ENCODE measurements around the gene LILRB4.
"Not testable (repeated sequence)": the region's sequence is repeated elsewhere in the genome, so short reads cannot be mapped to it uniquely, and the experiment has no call there.

Gene LILRB4

DNA sequence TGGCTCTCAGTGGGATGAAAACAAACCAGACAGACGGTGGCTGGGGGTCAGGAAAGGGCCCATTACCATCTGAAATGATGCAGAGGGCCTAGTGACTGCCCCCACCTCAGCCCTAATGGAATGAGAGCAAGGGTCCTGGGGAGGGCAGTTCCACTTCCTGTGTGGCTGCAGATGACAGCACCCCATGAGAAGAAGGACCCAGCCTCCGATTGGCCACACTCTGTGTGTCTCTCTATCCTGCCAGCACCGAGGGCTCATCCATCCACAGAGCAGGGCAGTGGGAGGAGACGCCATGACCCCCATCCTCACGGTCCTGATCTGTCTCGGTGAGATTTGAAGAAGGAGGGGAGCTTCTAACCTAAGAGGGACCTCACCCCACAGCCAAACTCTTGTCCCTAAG, 32.0 kb upstream of the LILRB4 start:
- H3K4me3 ChIP-seq (ENCODE audit: low read depth, low read length): no peak overlapping the region
- peaks cover 39% of the 10 kb centered on the region; the same call in 1 of the 2 replicates for H3K9me3 ChIP-seq (ENCODE audit: control insufficient read depth, insufficient read depth, low read depth, low read length)

DNA sequence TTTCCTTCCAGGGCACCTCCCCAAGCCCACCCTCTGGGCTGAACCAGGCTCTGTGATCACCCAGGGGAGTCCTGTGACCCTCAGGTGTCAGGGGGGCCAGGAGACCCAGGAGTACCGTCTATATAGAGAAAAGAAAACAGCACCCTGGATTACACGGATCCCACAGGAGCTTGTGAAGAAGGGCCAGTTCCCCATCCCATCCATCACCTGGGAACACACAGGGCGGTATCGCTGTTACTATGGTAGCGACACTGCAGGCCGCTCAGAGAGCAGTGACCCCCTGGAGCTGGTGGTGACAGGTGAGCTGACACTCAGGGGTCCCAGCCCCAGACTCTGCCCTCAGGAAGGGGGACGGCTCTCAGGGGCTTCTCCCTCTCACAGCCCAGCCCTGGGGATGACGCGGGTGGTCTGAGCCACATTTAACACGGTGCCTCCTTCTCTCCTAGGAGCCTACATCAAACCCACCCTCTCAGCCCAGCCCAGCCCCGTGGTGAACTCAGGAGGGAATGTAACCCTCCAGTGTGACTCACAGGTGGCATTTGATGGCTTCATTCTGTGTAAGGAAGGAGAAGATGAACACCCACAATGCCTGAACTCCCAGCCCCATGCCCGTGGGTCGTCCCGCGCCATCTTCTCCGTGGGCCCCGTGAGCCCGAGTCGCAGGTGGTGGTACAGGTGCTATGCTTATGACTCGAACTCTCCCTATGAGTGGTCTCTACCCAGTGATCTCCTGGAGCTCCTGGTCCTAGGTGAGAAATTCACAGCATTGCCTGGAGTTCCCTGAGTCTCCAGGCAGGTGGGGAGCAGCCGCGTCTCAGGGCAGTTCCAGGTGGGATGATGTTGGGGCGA, 31.1 kb upstream of the LILRB4 start:
- not testable (repeated sequence) for H3K27ac ChIP-seq (ENCODE audit: low read depth, low read length); H3K27me3 ChIP-seq (ENCODE audit: control insufficient read depth, insufficient read depth, low read length); H3K9ac ChIP-seq (ENCODE audit: low read length); H3K4me1 ChIP-seq (ENCODE audit: control insufficient read depth, insufficient read depth, low read length); H3K36me3 ChIP-seq (ENCODE audit: control insufficient read depth, insufficient read depth, low read length); H3K4me3 ChIP-seq (ENCODE audit: low read depth, low read length)
- H3K9me3 ChIP-seq (ENCODE audit: control insufficient read depth, insufficient read depth, low read depth, low read length): peaks cover 37% of the 10 kb centered on the region; the same call in 1 of the 2 replicates

More for the DNA sequence above, 32.0 kb upstream of the LILRB4 start:
- Histone ChIP-seq H3K36me3 (ENCODE audit: control insufficient read depth, insufficient read depth, low read length) (no peaks in the 10 kb centered on the region), H3K9ac (ENCODE audit: low read length) (no peak overlapping the region), H3K4me1 (ENCODE audit: control insufficient read depth, insufficient read depth, low read length) (0 out of 2 replicates have a peak, but pooled peaks cover 3% of the 10 kb centered on the region), H3K27ac (ENCODE audit: low read depth, low read length) (no peak overlapping the region), H3K27me3 (ENCODE audit: control insufficient read depth, insufficient read depth, low read length) (peaks cover 3% of the 10 kb centered on the region; the same call in 1 of the 2 replicates)

DNA sequence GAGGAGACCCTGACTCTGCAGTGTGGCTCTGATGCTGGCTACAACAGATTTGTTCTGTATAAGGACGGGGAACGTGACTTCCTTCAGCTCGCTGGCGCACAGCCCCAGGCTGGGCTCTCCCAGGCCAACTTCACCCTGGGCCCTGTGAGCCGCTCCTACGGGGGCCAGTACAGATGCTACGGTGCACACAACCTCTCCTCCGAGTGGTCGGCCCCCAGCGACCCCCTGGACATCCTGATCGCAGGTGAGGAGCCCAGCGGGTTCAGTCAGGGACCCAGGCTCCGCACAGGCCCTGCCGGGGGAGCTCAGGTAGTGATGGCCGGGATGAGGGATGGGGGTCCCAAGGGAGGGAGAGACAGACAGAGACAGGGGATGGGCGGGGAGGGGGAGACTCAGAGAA, 30.3 kb upstream of the LILRB4 start:
- not testable (repeated sequence) for H3K27ac ChIP-seq (ENCODE audit: low read depth, low read length); H3K4me3 ChIP-seq (ENCODE audit: low read depth, low read length); H3K9ac ChIP-seq (ENCODE audit: low read length); H3K27me3 ChIP-seq (ENCODE audit: control insufficient read depth, insufficient read depth, low read length); H3K4me1 ChIP-seq (ENCODE audit: control insufficient read depth, insufficient read depth, low read length); H3K36me3 ChIP-seq (ENCODE audit: control insufficient read depth, insufficient read depth, low read length)
- H3K9me3 ChIP-seq (ENCODE audit: control insufficient read depth, insufficient read depth, low read depth, low read length): peaks cover 30% of the 10 kb centered on the region; the same call in 1 of the 2 replicates

DNA sequence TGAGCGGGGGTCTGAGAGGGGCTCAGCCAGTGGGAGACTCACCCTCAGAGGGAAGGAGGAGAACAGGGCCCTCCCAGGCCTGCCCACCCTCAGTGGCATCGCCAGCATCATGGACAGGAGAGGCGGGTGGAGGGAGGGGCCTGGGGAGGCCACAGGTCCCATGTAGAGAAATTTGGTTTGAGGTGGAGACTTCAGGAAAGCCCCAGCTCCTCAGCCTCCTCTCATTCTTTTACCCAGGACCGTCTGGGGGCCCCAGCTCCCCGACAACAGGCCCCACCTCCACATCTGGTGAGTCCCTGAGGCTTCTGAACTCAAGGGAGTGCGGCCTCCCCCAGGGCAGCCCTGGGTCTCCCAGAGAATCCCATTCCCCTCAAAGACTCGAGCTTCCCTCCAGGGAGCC, 29.4 kb upstream of the LILRB4 start:
- Histone ChIP-seq H3K9me3 (ENCODE audit: control insufficient read depth, insufficient read depth, low read depth, low read length) (peaks cover 24% of the 10 kb centered on the region; the same call in 1 of the 2 replicates), H3K4me3 (ENCODE audit: low read depth, low read length) (no peak overlapping the region), H3K9ac (ENCODE audit: low read length) (no peak overlapping the region)

DNA sequence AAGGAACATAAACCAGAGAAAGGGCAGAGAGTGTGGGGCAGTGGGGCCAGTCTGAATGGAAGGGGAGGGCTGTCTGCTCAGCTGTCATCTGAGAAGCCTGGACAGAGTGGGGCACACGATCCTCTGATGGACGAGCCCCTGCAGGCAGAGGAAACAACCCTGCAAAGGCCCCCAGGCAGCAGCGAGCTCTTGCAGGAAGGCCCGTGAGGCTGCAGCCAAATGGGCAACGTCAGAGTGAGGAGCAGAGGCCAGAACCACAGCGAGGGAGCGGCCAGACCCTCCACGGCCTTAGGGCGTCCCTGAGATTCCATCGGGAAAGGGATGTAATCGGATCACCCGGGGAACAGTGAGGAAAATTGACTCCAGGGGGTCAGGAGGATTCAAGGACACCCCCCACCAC, 26.7 kb upstream of the LILRB4 start:
- H3K4me3 ChIP-seq (ENCODE audit: low read depth, low read length); H3K9me3 ChIP-seq (ENCODE audit: control insufficient read depth, insufficient read depth, low read depth, low read length); H3K27me3 ChIP-seq (ENCODE audit: control insufficient read depth, insufficient read depth, low read length); H3K4me1 ChIP-seq (ENCODE audit: control insufficient read depth, insufficient read depth, low read length); H3K9ac ChIP-seq (ENCODE audit: low read length); H3K36me3 ChIP-seq (ENCODE audit: control insufficient read depth, insufficient read depth, low read length); H3K27ac ChIP-seq (ENCODE audit: low read depth, low read length): not testable (repeated sequence)

More for the DNA sequence above, 29.4 kb upstream of the LILRB4 start:
- H3K27ac ChIP-seq (ENCODE audit: low read depth, low read length): no peak overlapping the region
- no peaks in the 10 kb centered on the region for H3K36me3 ChIP-seq (ENCODE audit: control insufficient read depth, insufficient read depth, low read length)
- H3K4me1 ChIP-seq (ENCODE audit: control insufficient read depth, insufficient read depth, low read length): 0 out of 2 replicates have a peak, but pooled peaks cover 3% of the 10 kb centered on the region
- H3K27me3 ChIP-seq (ENCODE audit: control insufficient read depth, insufficient read depth, low read length): peaks cover 3% of the 10 kb centered on the region; the same call in 1 of the 2 replicates

DNA sequence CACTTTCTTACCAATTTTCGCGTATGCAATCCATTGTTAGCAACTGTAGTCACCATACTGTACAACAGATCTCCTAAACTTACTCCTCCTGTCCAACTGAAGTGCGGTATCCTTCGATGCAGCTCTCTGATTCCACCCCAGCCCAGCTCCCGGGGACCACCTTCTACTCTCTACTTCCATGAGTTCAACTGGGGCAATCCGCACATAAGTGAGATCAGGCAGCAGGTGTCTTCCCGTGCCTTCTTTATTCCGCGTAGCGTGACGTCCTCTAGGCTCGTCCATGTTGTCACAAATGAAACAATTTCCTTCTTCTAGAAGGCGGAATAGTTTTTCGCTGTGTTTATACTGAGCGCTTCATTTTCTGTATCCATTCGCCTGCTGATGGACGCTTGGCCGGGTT, 24.1 kb upstream of the LILRB4 start:
- Histone ChIP-seq H3K36me3 (ENCODE audit: control insufficient read depth, insufficient read depth, low read length) (no peaks in the 10 kb centered on the region), H3K4me3 (ENCODE audit: low read depth, low read length) (no peak overlapping the region), H3K4me1 (ENCODE audit: control insufficient read depth, insufficient read depth, low read length) (no peaks in the 10 kb centered on the region)

DNA sequence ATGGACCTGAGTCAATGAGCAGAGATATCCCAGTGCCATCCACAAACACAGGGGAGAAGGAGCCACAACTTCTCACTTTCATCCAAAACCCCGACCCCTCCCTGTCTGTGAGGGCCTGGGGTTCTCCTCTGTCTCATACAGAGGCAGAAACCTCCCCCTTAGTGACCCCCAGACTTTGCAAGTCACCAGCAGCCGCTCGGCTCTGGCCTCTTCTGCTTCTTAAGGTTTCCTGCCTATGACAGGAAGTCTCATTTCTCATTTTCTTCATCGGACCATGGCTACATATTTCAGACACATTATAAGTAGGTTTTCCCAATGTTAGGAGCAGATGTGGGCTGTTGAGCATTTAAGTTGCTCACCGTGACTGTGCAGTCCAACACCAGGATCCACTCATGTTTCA, 19.8 kb upstream of the LILRB4 start:
- H3K27me3 ChIP-seq (ENCODE audit: control insufficient read depth, insufficient read depth, low read length); H3K9ac ChIP-seq (ENCODE audit: low read length); H3K4me1 ChIP-seq (ENCODE audit: control insufficient read depth, insufficient read depth, low read length); H3K4me3 ChIP-seq (ENCODE audit: low read depth, low read length); H3K27ac ChIP-seq (ENCODE audit: low read depth, low read length); H3K36me3 ChIP-seq (ENCODE audit: control insufficient read depth, insufficient read depth, low read length): not testable (repeated sequence)
- peaks cover 12% of the 10 kb centered on the region; the same call in 1 of the 2 replicates for H3K9me3 ChIP-seq (ENCODE audit: control insufficient read depth, insufficient read depth, low read depth, low read length)

More for the DNA sequence above, 24.1 kb upstream of the LILRB4 start:
- H3K9me3 ChIP-seq (ENCODE audit: control insufficient read depth, insufficient read depth, low read depth, low read length): peaks cover 4% of the 10 kb centered on the region; the same call in 1 of the 2 replicates
- no peaks in the 10 kb centered on the region; the same call in 1 of the 2 replicates for H3K27me3 ChIP-seq (ENCODE audit: control insufficient read depth, insufficient read depth, low read length)
- no peak overlapping the region for H3K27ac ChIP-seq (ENCODE audit: low read depth, low read length)
- no peak overlapping the region for H3K9ac ChIP-seq (ENCODE audit: low read length)

DNA sequence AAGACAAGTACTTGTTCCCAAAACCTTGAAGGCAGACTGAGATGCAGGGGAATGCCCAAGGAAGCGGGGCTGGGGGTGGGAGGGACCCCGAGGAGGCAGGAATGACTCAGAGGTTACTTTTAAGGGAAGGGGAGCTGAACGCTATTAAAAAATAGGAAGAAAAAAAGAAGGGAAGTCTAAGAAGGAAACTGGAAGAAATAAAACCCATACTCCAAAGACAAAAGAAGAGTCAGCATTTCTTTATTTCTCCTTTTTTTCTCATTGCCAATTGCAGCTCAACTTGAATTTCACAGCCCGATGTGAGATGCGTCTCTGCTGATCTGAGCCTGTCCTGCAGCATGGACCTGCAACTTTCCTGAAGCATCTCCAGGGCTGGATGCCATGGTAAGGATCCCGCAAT, 19.2 kb upstream of the LILRB4 start:
- H3K4me1 ChIP-seq (ENCODE audit: control insufficient read depth, insufficient read depth, low read length); H3K4me3 ChIP-seq (ENCODE audit: low read depth, low read length); H3K9ac ChIP-seq (ENCODE audit: low read length): not testable (repeated sequence)

DNA sequence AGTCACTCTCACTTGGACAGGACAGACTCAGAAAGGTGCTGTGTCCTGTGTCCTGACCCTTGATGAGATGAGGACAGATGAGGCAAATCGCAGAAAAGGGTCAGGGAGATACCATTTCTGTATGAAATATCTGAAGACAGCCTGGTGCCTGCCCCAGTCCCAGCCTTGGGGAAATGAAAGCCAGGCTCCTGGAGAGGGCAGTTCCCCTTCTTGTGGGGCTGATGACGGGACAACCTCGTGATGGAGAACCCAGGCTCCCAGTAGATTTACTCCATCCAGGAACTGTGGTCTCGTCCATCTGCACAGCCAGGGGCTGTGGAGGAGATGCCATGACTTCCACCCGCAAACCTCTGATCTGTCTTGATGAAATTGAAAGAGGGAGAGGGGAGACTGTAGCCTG, 18.7 kb upstream of the LILRB4 start:
- Histone ChIP-seq H3K4me3 (ENCODE audit: low read depth, low read length) (no peak overlapping the region), H3K4me1 (ENCODE audit: control insufficient read depth, insufficient read depth, low read length) (no peaks in the 10 kb centered on the region), H3K27me3 (ENCODE audit: control insufficient read depth, insufficient read depth, low read length) (peaks cover 2% of the 10 kb centered on the region; the same call in 1 of the 2 replicates), H3K36me3 (ENCODE audit: control insufficient read depth, insufficient read depth, low read length) (no peaks in the 10 kb centered on the region), H3K9ac (ENCODE audit: low read length) (no peak overlapping the region), H3K9me3 (ENCODE audit: control insufficient read depth, insufficient read depth, low read depth, low read length) (peaks cover 15% of the 10 kb centered on the region; the same call in 1 of the 2 replicates), H3K27ac (ENCODE audit: low read depth, low read length) (no peak overlapping the region)

More for the DNA sequence above, 19.2 kb upstream of the LILRB4 start:
- H3K27me3 ChIP-seq (ENCODE audit: control insufficient read depth, insufficient read depth, low read length); H3K36me3 ChIP-seq (ENCODE audit: control insufficient read depth, insufficient read depth, low read length); H3K27ac ChIP-seq (ENCODE audit: low read depth, low read length): not testable (repeated sequence)
- peaks cover 17% of the 10 kb centered on the region; the same call in 1 of the 2 replicates for H3K9me3 ChIP-seq (ENCODE audit: control insufficient read depth, insufficient read depth, low read depth, low read length)

DNA sequence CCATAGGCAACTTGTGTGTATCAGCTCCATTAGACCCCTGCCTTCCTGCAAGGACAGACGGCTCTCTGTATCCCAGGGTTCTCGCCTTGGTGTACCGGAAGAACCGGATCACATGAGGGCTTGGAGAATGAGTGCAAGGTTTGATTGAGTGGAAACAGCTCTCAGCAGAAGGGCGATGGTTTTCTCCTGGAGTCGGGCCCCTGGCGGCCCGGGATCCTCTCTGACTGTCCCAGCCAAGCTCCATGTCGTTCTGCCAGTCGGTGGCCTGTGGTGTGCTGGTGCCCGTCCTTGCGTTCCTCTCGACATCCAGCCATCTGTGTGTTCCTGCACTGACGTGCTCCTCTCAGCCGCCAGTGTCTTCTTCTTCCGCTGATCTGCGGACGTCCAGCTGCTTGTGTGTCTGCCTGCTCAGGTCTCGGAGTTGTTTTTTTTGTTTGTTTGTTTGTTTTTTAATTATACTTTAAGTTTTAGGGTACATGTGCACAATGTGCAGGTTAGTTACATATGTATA, 16.4 kb upstream of the LILRB4 start:
- Histone ChIP-seq H3K9ac (ENCODE audit: low read length) (no peak overlapping the region), H3K27me3 (ENCODE audit: control insufficient read depth, insufficient read depth, low read length) (peaks cover 2% of the 10 kb centered on the region; the same call in 1 of the 2 replicates), H3K4me3 (ENCODE audit: low read depth, low read length) (no peak overlapping the region), H3K27ac (ENCODE audit: low read depth, low read length) (no peak overlapping the region), H3K36me3 (ENCODE audit: control insufficient read depth, insufficient read depth, low read length) (no peaks in the 10 kb centered on the region), H3K9me3 (ENCODE audit: control insufficient read depth, insufficient read depth, low read depth, low read length) (peaks cover 24% of the 10 kb centered on the region; the same call in 1 of the 2 replicates), H3K4me1 (ENCODE audit: control insufficient read depth, insufficient read depth, low read length) (no peaks in the 10 kb centered on the region)

DNA sequence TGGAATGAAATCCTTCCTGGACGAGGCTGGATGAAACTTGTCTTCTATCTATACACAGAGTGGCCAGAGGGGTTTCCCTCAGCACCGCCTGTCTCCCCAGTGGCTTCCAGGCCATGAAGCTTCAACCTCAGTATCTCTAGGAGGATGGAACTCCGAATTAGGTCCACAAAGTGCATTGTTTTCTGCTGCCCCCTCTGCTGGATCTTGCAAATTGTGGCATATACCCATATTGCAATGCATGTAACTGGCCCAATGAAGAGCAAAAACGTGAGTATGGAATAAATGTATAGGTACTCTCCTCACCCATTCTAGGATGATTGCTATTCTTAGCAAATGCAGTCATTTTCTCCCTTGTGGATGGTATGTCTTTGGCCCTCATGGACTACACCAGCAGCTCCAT, 14.7 kb upstream of the LILRB4 start:
- no peaks in the 10 kb centered on the region for H3K4me1 ChIP-seq (ENCODE audit: control insufficient read depth, insufficient read depth, low read length)
- peaks cover 24% of the 10 kb centered on the region; the same call in 1 of the 2 replicates for H3K9me3 ChIP-seq (ENCODE audit: control insufficient read depth, insufficient read depth, low read depth, low read length)
- no peak overlapping the region for H3K9ac ChIP-seq (ENCODE audit: low read length)
- H3K36me3 ChIP-seq (ENCODE audit: control insufficient read depth, insufficient read depth, low read length): no peaks in the 10 kb centered on the region
- no peak overlapping the region for H3K27ac ChIP-seq (ENCODE audit: low read depth, low read length)
- no peak overlapping the region for H3K4me3 ChIP-seq (ENCODE audit: low read depth, low read length)
- H3K27me3 ChIP-seq (ENCODE audit: control insufficient read depth, insufficient read depth, low read length): peaks cover 2% of the 10 kb centered on the region; the same call in 1 of the 2 replicates

Data from HUES6 (cell line).